Measurements from ENCODE around the gene BCKDHB. TPM values are rescaled to one million over a fixed set of nuclear protein-coding genes. Genes with fewer than 3 reads are reported as not detected.

BCKDHB gene
- total RNA-seq, 6 donors from 2014 or later: 12.8 to 26.2 (median 14.5) TPM

DNA sequence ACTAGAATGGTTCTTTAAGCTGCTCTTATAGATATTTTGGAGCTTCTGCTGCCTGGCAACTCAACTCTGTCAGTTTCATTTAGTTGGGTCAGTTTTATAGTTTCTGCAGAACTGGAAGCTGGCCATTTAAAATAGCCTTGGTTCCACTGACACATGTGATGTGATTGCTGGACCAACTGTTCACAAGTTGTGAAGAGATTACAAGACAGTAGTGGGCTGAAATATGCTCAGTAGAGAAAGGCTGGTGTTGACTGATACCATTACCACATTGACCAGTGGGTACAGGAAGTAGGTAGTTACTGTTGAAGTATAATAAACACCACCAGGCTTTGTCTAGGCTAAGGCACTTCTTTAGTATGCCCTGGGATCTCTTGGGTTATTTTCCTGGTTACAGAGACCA is 39.0 kb downstream of the BCKDHB start:
- no peak for TF ChIP-seq POLR2A (IDR thresholded peaks at IDR 0.05)
- TF ChIP-seq POLR2AphosphoS5 (IDR thresholded peaks at IDR 0.05): no peak
- TF ChIP-seq, protein P1, sequence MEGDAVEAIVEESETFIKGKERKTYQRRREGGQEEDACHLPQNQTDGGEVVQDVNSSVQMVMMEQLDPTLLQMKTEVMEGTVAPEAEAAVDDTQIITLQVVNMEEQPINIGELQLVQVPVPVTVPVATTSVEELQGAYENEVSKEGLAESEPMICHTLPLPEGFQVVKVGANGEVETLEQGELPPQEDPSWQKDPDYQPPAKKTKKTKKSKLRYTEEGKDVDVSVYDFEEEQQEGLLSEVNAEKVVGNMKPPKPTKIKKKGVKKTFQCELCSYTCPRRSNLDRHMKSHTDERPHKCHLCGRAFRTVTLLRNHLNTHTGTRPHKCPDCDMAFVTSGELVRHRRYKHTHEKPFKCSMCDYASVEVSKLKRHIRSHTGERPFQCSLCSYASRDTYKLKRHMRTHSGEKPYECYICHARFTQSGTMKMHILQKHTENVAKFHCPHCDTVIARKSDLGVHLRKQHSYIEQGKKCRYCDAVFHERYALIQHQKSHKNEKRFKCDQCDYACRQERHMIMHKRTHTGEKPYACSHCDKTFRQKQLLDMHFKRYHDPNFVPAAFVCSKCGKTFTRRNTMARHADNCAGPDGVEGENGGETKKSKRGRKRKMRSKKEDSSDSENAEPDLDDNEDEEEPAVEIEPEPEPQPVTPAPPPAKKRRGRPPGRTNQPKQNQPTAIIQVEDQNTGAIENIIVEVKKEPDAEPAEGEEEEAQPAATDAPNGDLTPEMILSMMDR (IDR thresholded peaks at IDR 0.05): no peak
- no peak for TF ChIP-seq EP300 (IDR thresholded peaks at IDR 0.05)
- DNase-seq (no peak), ATAC-seq (ENCODE audit: low FRiP score in 2 of 2) (no peak)
- no peaks in the 10 kb centered on the region for H3K9me3 ChIP-seq
- H3K27ac ChIP-seq: no peak overlapping the region
- H3K27me3 ChIP-seq: no peaks in the 10 kb centered on the region
- H3K4me3 ChIP-seq: no peak overlapping the region
- peaks cover 6 to 15% (median 10%) of the 10 kb centered on the region in 4 donors for H3K4me1 ChIP-seq
- no peaks in the 10 kb centered on the region for H3K36me3 ChIP-seq

DNA sequence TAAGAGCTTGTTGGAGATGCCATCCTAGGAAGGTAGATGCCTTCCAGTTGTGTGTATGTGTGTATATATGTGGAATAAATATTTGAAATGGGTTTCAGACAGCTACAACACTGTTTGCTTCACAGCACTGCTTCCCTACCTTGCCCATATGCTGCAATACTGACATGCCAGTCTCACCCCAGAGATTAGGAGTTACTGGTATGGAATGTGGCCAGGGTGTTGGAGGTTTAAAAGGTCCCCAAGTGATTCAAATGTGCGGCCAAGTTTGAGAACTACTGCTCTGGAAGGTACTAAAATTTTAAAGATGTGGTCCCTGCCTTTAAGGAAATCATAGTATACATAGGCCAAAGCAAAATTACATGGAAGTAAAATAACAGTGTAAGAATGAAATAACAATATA is 39.5 kb downstream of the BCKDHB start:
- DNase-seq (no peak), ATAC-seq (ENCODE audit: low FRiP score in 2 of 2) (no peak)
- Histone ChIP-seq H3K4me1 (peaks cover 6 to 15% (median 10%) of the 10 kb centered on the region in 4 donors), H3K27ac (no peak overlapping the region), H3K27me3 (no peaks in the 10 kb centered on the region), H3K4me3 (no peak overlapping the region), H3K36me3 (no peaks in the 10 kb centered on the region), H3K9me3 (no peaks in the 10 kb centered on the region)
- WGBS, 2 donors: 89 to 90% methylated on average over 1 of the region's 1 CpG
- no peak for TF ChIP-seq POLR2A (IDR thresholded peaks at IDR 0.05)
- no peak for TF ChIP-seq EP300 (IDR thresholded peaks at IDR 0.05)
- TF ChIP-seq POLR2AphosphoS5 (IDR thresholded peaks at IDR 0.05): no peak
- TF ChIP-seq, protein P1 (IDR thresholded peaks at IDR 0.05): no peak

DNA sequence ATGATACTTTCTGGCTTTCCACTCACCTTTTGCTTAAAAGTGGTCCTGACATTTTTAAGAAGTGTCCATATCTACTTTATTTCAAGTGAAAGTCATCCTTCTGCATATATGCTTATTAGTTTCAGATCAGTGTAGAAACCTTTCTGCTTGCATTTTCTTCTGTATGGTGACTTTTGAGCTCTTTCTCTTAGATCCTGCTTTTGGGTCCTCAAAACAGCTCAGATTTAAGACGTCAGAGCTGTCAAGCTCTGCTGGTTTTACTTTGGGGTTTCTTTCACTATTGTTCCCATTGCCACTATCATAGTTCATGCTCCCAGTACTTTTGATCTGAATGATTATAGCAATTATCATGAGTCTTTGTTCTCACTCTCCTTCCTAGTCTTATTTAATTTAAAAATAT is 41.7 kb downstream of the BCKDHB start:
- Histone ChIP-seq H3K27me3 (no peaks in the 10 kb centered on the region), H3K4me1 (peaks cover 4 to 10% (median 6%) of the 10 kb centered on the region in 4 donors), H3K9me3 (no peaks in the 10 kb centered on the region), H3K27ac (no peak overlapping the region), H3K4me3 (no peak overlapping the region), H3K36me3 (no peaks in the 10 kb centered on the region)
- 88 to 93% methylated on average over 1 of the region's 1 CpG for WGBS, 2 donors
- no peak for DNase-seq
- no peak for TF ChIP-seq EP300 (IDR thresholded peaks at IDR 0.05)
- ATAC-seq (ENCODE audit: low FRiP score in 2 of 2): no peak

DNA sequence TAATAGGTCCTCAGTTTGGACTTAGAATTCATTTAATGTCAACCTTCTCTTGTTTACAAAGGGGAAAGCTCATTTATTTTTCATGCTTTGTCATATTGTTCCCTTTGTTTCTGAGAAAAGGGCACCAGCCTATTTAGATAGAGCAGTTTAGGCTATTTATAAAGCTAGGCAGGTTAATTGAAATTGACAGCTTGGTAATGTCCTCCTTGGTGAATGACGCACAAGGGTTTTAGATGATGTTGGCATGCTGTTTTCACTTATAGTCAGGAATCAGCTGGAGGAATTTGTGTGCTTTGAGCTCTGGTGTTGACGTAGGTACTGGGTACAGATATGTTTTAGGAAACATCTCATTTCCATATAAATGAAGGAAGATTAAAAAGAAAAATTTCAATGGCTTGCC is 45.2 kb downstream of the BCKDHB start:
- no peaks in the 10 kb centered on the region for H3K27me3 ChIP-seq
- TF ChIP-seq POLR2A (IDR thresholded peaks at IDR 0.05) (no peak), EP300 (IDR thresholded peaks at IDR 0.05) (no peak), POLR2AphosphoS5 (IDR thresholded peaks at IDR 0.05) (no peak)
- TF ChIP-seq, protein P1 (IDR thresholded peaks at IDR 0.05): no peak
- no peak overlapping the region for H3K4me3 ChIP-seq
- no peak overlapping the region for H3K27ac ChIP-seq
- H3K36me3 ChIP-seq: no peaks in the 10 kb centered on the region
- ATAC-seq (ENCODE audit: low FRiP score in 2 of 2) (no peak), DNase-seq (no peak)
- 87 to 96% methylated on average over 2 of the region's 2 CpGs for WGBS, 2 donors
- no peaks in the 10 kb centered on the region for H3K4me1 ChIP-seq
- no peaks in the 10 kb centered on the region for H3K9me3 ChIP-seq

DNA sequence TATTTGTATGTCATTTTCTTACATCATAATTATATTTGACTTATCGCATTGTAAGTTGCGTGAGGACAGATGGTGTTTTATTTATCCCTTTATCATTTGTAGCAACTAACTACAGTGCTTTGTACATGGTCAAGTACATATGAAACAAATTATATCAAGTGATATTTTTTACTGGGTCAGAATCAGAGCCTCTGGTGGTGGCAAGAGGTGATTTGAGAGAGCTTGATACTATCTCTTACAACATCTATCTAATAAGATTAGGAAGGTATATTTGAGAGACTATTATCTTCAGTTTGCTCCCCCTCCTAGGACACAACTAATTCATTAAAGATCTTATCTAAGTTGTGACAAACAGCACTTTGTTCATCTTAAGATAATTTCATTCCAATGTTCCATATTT is 47.7 kb downstream of the BCKDHB start:
- Histone ChIP-seq H3K27ac (no peak overlapping the region), H3K9me3 (no peaks in the 10 kb centered on the region), H3K4me3 (no peak overlapping the region), H3K36me3 (no peaks in the 10 kb centered on the region), H3K27me3 (no peaks in the 10 kb centered on the region), H3K4me1 (no peaks in the 10 kb centered on the region)
- no peak for TF ChIP-seq EP300 (IDR thresholded peaks at IDR 0.05)
- WGBS, 2 donors: 98 to 100% methylated on average over 2 of the region's 2 CpGs
- ATAC-seq (ENCODE audit: low FRiP score in 2 of 2): no peak
- no peak for DNase-seq

DNA sequence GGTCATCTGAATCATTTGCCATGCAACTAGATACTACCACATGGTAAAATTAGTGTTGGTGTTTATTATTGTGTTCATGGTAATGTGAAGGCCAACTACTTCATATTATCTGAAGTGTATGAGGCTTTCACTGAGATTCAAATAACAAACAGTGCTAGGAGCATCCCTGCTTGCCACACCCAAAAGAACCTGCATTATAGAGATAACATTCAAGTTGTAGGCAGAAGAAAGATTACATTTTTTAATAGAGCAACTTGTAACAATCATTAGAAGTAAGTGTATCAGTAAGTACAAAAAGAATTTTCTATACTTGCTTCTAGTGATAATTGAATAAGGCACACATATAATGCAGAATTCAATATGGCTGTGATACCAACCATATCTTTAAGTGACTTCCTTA is 49.8 kb downstream of the BCKDHB start:
- H3K36me3 ChIP-seq: no peaks in the 10 kb centered on the region
- DNase-seq: no peak

More for the DNA sequence above, 49.8 kb downstream of the BCKDHB start:
- TF ChIP-seq EP300 (IDR thresholded peaks at IDR 0.05) (no peak), POLR2AphosphoS5 (IDR thresholded peaks at IDR 0.05) (no peak), POLR2A (IDR thresholded peaks at IDR 0.05) (no peak)
- TF ChIP-seq, protein P1 (IDR thresholded peaks at IDR 0.05): no peak
- Histone ChIP-seq H3K4me3 (no peak overlapping the region), H3K27ac (no peak overlapping the region), H3K9me3 (no peaks in the 10 kb centered on the region), H3K27me3 (no peaks in the 10 kb centered on the region), H3K4me1 (no peaks in the 10 kb centered on the region)
- ATAC-seq (ENCODE audit: low FRiP score in 2 of 2): no peak

All from upper lobe of left lung (tissue), 6 donors.